ENCODE results near the gene UFD1. TPM values are rescaled to one million over a fixed set of nuclear protein-coding genes. Genes with fewer than 3 reads are reported as not detected.

The UFD1 gene
- total RNA-seq, 4 donors from 2014 or later, result 39.2 to 74.3 (median 43.5) TPM

DNA sequence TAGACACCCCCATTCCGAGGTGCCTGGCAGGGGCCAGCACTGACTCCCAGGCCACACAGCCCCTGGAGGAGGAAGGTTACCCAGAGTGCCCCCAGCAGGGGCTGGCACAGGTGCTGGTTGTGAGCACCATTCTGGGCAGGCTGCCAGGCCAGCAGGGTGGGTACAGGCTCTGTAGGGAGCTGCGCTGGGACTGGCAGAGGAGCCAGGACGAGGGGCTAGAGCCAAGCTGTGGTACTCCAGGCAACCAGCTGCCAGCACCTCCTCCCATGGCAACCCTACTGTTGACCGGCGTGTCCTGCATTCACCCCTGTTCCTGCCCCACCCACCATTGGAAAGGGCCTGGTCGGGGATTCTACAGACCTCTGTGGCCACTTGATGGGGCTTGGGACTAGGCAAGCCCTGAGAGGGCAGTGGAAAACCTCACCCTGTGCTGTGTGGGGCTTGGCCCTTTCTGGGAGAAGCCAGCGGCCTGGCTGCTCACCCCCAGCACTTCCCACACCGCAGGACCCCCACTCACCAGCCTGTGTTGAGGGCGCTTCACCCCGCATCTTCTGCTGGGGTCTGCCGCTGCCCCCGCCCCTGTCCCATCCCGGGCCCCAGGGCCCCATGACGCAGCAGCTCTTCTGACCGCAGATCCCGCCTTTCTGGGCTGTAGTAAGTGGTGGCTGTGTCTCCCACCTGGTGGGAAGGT lies 43.3 kb upstream of the UFD1 start:
- Histone ChIP-seq H3K4me1 (peaks cover 0 to 18% (median 7%) of the 10 kb centered on the region in 4 donors), H3K27me3 (peaks cover 0 to 13% of the 10 kb centered on the region in 2 donors), H3K9me3 (no peaks in the 10 kb centered on the region), H3K4me3 (peak overlapping the region in 2 of 4 donors; percentile 43 to 48), H3K36me3 (no peaks in the 10 kb centered on the region), H3K27ac (peak overlapping the region in 2 of 4 donors; percentile 55 to 58)
- TF ChIP-seq POLR2A (IDR thresholded peaks at IDR 0.05), result no peak
- TF ChIP-seq, protein P1, sequence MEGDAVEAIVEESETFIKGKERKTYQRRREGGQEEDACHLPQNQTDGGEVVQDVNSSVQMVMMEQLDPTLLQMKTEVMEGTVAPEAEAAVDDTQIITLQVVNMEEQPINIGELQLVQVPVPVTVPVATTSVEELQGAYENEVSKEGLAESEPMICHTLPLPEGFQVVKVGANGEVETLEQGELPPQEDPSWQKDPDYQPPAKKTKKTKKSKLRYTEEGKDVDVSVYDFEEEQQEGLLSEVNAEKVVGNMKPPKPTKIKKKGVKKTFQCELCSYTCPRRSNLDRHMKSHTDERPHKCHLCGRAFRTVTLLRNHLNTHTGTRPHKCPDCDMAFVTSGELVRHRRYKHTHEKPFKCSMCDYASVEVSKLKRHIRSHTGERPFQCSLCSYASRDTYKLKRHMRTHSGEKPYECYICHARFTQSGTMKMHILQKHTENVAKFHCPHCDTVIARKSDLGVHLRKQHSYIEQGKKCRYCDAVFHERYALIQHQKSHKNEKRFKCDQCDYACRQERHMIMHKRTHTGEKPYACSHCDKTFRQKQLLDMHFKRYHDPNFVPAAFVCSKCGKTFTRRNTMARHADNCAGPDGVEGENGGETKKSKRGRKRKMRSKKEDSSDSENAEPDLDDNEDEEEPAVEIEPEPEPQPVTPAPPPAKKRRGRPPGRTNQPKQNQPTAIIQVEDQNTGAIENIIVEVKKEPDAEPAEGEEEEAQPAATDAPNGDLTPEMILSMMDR (IDR thresholded peaks at IDR 0.05), result no peak
- peak in 1 of 3 donors; percentile 42 for DNase-seq

DNA sequence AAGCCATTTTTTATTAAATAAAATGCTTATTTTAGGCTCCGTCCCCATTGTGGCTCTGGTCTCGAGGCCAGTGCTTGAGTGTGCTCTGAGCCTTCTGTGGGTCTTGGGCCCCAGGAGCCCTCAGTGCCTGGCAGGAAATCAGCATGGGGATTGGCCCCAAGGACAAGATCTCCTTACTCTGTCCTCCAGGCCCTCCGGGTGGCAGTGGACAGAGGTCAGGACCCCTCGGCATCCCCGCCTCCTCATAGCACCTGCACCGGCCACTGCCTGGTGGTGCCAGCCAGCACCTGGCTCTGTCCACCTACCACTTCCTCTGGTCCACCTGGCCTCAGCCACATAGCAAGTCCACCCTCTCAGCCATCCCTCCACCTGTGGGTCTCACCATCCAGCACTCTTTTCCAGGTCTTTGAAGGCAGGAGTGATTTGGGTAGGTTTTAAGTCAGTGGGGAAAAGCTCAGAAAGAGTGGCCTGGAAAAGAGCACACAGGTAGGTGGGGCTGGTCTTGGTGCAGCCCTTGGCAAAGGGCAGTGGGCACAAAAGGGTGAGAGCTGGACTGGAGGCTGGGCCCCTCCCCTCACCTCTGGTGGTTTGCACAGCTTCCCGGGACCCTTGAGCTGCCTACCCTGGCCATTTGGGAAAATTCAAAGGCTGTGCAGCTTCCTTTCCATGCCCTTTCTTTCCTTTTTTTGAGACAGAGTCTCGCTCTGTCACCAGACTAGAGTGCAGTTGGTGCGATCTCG lies 41.7 kb upstream of the UFD1 start:
- TF ChIP-seq, protein P1 (IDR thresholded peaks at IDR 0.05), result no peak
- TF ChIP-seq POLR2A (IDR thresholded peaks at IDR 0.05), result no peak
- Histone ChIP-seq H3K4me3 (peak overlapping the region in 2 of 4 donors; percentile 5 to 43), H3K27me3 (peaks cover 0 to 13% of the 10 kb centered on the region in 2 donors), H3K36me3 (no peaks in the 10 kb centered on the region), H3K27ac (no peak overlapping the region), H3K9me3 (no peaks in the 10 kb centered on the region), H3K4me1 (peaks cover 0 to 18% (median 7%) of the 10 kb centered on the region in 4 donors)
- DNase-seq, result peak in 1 of 3 donors; percentile 17

DNA sequence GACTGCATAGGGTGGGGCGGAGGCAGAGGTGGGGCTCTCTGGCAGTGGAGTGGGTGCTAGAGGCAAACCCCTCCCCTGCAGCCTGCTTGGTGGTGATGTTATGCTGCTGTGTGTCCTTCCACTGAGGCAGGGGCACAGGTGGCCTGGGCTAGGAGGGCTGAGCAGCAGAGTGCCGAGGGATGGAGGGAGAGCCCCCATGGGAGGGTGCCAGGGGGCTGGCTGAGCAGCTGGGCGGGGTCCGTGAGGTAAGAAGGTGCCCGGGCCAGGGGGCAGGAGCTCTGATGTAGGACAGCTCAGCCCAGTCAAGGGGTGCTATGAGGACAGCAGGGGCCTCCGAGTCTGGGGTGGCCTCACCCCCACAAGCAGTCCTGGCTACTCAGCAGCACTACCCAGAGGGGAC lies 41.0 kb upstream of the UFD1 start:
- H3K4me3 ChIP-seq, result no peak overlapping the region

DNA sequence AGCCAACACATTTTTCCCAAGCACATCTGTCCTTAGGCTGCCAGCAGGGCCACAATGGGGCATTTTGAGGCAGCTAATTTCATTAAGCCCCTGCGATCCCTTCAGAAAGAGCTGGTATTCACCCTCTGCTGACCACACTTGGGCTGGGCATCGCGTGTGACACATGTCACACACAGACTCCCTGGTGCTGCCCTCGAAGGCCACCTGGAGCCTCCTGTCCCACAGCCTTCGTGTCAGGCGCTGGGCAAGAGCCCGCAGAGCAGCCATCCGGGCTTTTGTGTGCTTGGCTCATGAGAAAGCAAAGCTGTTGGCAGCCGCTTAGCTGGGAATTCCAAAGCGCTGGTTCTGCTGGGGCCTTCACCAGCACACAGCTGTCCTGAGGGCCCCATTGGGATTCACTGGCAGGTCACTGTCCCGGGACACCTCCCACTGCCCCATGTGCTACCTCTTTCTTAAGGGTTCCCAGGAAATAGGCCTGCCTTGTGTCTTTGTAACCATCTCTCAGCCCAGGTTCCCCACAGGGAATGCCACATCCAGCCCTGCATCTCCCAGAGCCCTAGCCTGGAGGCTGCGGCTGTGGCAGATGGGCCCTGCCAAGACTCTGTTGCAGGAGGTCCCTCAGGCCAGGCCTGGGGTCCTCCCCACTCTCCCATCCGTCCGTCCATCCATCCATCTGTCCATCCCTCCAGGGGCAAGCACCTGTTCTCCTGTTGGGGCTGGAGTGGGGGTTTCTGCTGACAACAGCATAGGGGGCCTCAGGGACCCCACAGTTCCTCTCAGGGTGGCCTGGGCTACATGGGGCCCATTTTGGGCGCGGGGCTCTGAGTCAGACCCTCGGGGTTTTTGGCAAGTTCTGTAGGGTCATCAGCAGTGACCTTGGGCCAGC lies 40.3 kb upstream of the UFD1 start:
- peaks cover 0 to 6% of the 10 kb centered on the region in 2 donors for H3K27me3 ChIP-seq
- no peak overlapping the region for H3K4me3 ChIP-seq
- no peak overlapping the region for H3K27ac ChIP-seq
- peaks cover 0 to 14% (median 5%) of the 10 kb centered on the region in 4 donors for H3K4me1 ChIP-seq
- DNase-seq, result peak in 2 of 3 donors; percentile 9 to 41
- H3K36me3 ChIP-seq, result no peaks in the 10 kb centered on the region
- TF ChIP-seq, protein P1 (IDR thresholded peaks at IDR 0.05), result no peak
- no peak for TF ChIP-seq POLR2A (IDR thresholded peaks at IDR 0.05)
- H3K9me3 ChIP-seq, result no peaks in the 10 kb centered on the region

More for the DNA sequence above, 41.0 kb upstream of the UFD1 start:
- no peak for TF ChIP-seq POLR2A (IDR thresholded peaks at IDR 0.05)
- TF ChIP-seq, protein P1 (IDR thresholded peaks at IDR 0.05), result no peak
- H3K27me3 ChIP-seq, result peaks cover 0 to 13% of the 10 kb centered on the region in 2 donors
- peaks cover 0 to 18% (median 7%) of the 10 kb centered on the region in 4 donors for H3K4me1 ChIP-seq
- peak in 2 of 3 donors; percentile 1 to 43 for DNase-seq
- no peaks in the 10 kb centered on the region for H3K9me3 ChIP-seq
- H3K27ac ChIP-seq, result no peak overlapping the region
- H3K36me3 ChIP-seq, result no peaks in the 10 kb centered on the region

DNA sequence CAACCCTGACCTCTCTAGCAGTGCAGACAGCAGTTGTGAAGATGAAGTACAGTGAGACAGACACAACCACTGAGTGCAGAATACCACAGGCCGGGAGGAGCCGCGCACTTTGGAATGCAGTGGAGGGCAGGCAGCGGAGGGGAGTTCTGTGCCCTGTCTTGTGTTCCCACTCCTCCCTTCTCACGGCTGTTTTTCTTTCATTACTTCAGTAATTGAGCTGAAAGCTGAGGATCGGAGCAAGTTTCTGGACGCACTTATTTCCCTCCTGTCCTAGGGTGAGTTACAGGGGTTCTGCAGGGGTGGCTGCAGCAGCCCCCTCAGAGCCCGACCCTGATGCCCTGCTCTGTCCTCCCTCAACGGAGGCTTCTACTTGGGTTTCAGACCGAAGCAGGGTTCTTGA lies 39.6 kb upstream of the UFD1 start:
- H3K36me3 ChIP-seq, result no peaks in the 10 kb centered on the region
- no peak overlapping the region for H3K27ac ChIP-seq
- H3K9me3 ChIP-seq, result no peaks in the 10 kb centered on the region
- no peak overlapping the region for H3K4me3 ChIP-seq
- no peak for TF ChIP-seq POLR2A (IDR thresholded peaks at IDR 0.05)
- TF ChIP-seq, protein P1 (IDR thresholded peaks at IDR 0.05), result no peak
- no peaks in the 10 kb centered on the region for H3K27me3 ChIP-seq
- peak in 1 of 3 donors; percentile 29 for DNase-seq
- H3K4me1 ChIP-seq, result peaks cover 0 to 8% (median 3%) of the 10 kb centered on the region in 4 donors

All from Peyer's patch (tissue), 4 donors.